Right atrium auricular region (tissue), 2 donors: ENCODE measurements around the gene C1orf21. TPM values are rescaled to one million over a fixed set of nuclear protein-coding genes. Genes with fewer than 3 reads are reported as not detected.

Experiments
- DNase-seq: peaks from one replicate; pipeline ENCODE4 v3.0.0-alpha.2; 2019; ENCODE audit warnings: low spot score
- H3K27ac ChIP-seq, 2 donors: fragments of 200-600 bp; sonication (generic); 1 replicate in 1 of 2; 2 replicates in 1 of 2; pipeline ENCODE4 v1.5.1; 2016 to 2019
- H3K27me3 ChIP-seq, 2 donors: fragments of 200-600 bp; sonication (generic); one replicate each; pipeline versions ENCODE4 v1.5.1 to v1.6.0; 2017 to 2019
- H3K36me3 ChIP-seq: fragments of 200-600 bp; sonication (generic); one replicate; pipeline ENCODE4 v1.5.1; 2016
- H3K4me1 ChIP-seq, 2 donors: fragments of 200-600 bp; sonication (generic); one replicate each; pipeline versions ENCODE4 v1.5.1 to v1.6.0; 2017 to 2019
- H3K4me3 ChIP-seq, 2 donors: fragments of 200-600 bp; sonication (generic); 1 replicate in 1 of 2; 2 replicates in 1 of 2; pipeline ENCODE4 v1.5.1; 2017 to 2019; ENCODE audit warnings: mild to moderate bottlenecking in 1 of 2, moderate library complexity in 1 of 2
- H3K9me3 ChIP-seq, 2 donors: fragments of 200-600 bp; sonication (generic); one replicate each; pipeline ENCODE4 v1.5.1; 2019
- total RNA-seq, 2 donors: library from RNA; depleted of rRNA; stranded (reverse); fragments of >200 nt; gene quantifications; one replicate each; pipeline ENCODE4 v1.1.0, GENCODE V29; 2016
- TF ChIP-seq, protein P1 (sequence below), 2 donors: fragments of 200-600 bp; sonication (generic); IDR thresholded peaks; one replicate each; pipeline ENCODE4 v1.5.1; 2019; ENCODE audit warnings: antibody characterized with exemption in 2 of 2

C1orf21 gene
- total RNA-seq, 2 donors from 2014 or later, result 49.4 to 78.5 TPM

DNA sequence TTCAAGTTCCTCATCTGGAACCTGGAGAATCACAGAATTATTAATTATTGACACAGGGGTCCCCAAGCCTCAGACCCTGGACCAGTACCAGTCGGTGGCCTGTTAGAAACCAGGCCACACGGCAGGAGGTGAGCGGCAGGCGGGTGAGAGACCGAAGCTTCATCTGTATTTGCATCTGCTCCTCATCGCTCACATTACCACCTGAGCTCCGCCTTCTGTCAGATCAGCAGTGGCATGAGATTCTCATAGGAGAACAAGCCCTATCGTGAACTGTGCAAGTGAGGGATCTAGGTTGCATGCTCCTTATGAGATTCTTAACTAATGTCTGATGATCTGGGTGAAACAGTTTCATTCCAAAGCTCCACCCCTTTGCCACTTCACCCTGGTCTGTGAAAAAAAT is 125.9 kb downstream of the C1orf21 start:
- H3K4me1 ChIP-seq, result peaks cover 0 to 34% of the 10 kb centered on the region in 2 donors
- H3K27me3 ChIP-seq, result no peaks in the 10 kb centered on the region
- no peak overlapping the region for H3K4me3 ChIP-seq
- no peak overlapping the region for H3K27ac ChIP-seq
- H3K36me3 ChIP-seq, result no peaks in the 10 kb centered on the region
- DNase-seq, result no peak
- no peaks in the 10 kb centered on the region for H3K9me3 ChIP-seq
- TF ChIP-seq, protein P1, sequence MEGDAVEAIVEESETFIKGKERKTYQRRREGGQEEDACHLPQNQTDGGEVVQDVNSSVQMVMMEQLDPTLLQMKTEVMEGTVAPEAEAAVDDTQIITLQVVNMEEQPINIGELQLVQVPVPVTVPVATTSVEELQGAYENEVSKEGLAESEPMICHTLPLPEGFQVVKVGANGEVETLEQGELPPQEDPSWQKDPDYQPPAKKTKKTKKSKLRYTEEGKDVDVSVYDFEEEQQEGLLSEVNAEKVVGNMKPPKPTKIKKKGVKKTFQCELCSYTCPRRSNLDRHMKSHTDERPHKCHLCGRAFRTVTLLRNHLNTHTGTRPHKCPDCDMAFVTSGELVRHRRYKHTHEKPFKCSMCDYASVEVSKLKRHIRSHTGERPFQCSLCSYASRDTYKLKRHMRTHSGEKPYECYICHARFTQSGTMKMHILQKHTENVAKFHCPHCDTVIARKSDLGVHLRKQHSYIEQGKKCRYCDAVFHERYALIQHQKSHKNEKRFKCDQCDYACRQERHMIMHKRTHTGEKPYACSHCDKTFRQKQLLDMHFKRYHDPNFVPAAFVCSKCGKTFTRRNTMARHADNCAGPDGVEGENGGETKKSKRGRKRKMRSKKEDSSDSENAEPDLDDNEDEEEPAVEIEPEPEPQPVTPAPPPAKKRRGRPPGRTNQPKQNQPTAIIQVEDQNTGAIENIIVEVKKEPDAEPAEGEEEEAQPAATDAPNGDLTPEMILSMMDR (IDR thresholded peaks at IDR 0.05), result no peak

DNA sequence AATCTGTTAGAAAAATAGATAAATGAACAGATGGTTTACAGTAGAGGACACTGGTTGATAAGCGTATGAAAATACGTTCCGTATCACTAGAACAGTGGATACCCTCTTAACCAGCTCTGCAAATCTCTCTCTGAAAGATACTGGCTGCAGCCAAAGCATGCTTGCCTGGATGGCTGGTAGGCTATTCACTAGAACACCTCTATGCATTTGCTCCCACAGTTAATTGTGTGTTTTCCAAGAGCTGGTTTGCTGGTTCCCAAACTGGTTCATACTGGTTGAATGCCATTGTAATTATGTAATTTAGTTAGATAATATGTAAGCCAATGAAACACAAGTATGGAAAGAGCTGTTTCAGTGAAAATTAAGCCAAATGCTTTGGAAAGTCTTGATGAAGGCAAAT is 126.6 kb downstream of the C1orf21 start:
- Histone ChIP-seq H3K27me3 (no peaks in the 10 kb centered on the region), H3K4me3 (no peak overlapping the region), H3K9me3 (no peaks in the 10 kb centered on the region), H3K27ac (peak overlapping the region in 1 of 2 donors; percentile 37), H3K36me3 (no peaks in the 10 kb centered on the region), H3K4me1 (peaks cover 0 to 34% of the 10 kb centered on the region in 2 donors)
- TF ChIP-seq, protein P1 (IDR thresholded peaks at IDR 0.05), result no peak
- no peak for DNase-seq

DNA sequence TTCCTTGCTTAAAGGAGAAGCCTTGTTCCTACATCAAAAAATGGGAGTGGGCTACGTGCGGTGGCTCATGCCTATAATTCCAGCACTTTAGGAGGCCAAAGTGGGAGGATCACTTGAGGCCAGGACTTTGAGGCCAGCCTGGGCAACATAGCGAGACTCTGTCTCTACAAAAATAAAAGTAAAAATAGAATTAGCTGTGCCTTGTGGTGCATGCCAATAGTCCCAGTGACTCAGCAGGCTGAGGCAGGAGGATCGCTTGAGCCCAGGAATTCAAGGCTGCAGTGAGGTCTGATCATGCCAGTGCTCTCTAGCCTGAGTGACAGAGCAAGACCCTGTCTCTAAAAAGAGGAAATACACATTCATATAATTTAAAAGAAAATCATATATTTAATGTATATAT is 127.1 kb downstream of the C1orf21 start:
- Histone ChIP-seq H3K4me1 (peaks cover 0 to 28% of the 10 kb centered on the region in 2 donors), H3K36me3 (no peaks in the 10 kb centered on the region), H3K9me3 (no peaks in the 10 kb centered on the region), H3K27ac (peak overlapping the region in 1 of 2 donors; percentile 37), H3K27me3 (no peaks in the 10 kb centered on the region), H3K4me3 (no peak overlapping the region)
- TF ChIP-seq, protein P1 (IDR thresholded peaks at IDR 0.05), result no peak
- DNase-seq, result no peak

DNA sequence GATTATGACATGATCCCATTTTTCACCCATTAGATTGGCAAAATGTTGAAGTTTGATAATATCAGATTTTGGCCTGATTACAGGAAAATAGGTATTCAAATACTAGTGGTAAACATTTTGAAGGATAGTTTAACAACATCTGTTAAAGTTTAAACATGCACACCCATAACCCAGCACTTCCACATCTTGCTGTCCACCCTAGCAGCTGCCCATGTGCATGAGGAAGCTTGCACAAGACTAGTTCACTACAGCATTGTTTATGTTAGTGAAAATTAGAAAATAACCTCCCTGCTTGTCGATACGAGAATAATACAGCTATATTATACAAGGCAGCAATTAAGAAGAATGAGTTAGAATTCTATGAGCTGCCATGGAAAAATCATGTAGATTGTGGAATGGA is 127.6 kb downstream of the C1orf21 start:
- H3K4me1 ChIP-seq, result peaks cover 0 to 25% of the 10 kb centered on the region in 2 donors
- TF ChIP-seq, protein P1 (IDR thresholded peaks at IDR 0.05), result no peak
- H3K4me3 ChIP-seq, result no peak overlapping the region
- no peak for DNase-seq
- no peaks in the 10 kb centered on the region for H3K27me3 ChIP-seq
- no peaks in the 10 kb centered on the region for H3K9me3 ChIP-seq
- H3K27ac ChIP-seq, result peak overlapping the region in 1 of 2 donors; percentile 3
- no peaks in the 10 kb centered on the region for H3K36me3 ChIP-seq

DNA sequence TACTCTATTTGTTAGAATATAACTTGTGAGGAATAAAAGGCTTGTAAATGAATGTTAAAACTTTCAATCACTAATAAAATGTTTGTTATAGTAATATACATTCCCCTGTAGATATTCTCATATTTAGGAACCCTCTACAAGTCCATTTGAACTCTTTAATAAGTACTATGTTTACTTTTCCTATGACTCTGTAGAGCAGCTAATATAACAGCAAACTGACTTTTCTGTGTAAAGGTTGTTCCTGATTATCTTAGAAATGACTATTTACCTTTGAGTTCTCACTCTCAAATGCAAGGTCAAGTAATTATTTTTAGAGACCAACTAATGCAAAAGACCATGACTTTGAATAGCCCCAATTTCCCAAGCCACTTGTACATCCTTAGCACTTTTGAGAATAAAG is 130.3 kb downstream of the C1orf21 start:
- Histone ChIP-seq H3K4me3 (no peak overlapping the region), H3K27ac (no peak overlapping the region)
- TF ChIP-seq, protein P1 (IDR thresholded peaks at IDR 0.05), result no peak

DNA sequence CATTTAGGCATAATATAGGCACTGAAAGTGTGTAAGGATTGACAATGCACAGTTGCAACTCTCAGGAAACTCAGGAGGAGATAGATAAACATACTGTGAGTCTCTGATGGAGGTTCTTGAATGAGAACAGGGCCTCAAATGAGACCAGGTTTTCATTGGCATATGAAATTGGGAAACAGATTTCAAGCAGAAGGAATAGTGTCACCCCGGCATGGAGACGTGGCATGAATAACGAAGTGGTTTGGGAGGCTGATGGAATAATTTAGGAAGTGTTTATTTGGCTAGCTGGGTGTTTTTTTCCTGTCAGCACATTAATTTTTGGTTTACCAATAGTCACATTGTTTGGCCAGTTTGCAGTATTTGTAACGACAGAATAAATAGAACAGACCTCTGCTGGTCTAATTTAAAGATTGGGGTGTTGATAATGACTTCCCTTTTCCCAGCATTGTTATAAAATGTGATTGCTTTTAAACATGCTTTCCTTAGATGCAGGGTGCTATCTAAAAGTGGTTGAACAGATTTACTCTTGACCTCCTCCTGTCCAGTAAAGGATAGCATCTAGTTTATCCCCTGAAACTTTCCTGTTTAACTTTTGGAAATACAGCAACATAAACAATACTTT is 132.0 kb downstream of the C1orf21 start:
- Histone ChIP-seq H3K4me1 (peaks cover 0 to 13% of the 10 kb centered on the region in 2 donors), H3K27me3 (no peaks in the 10 kb centered on the region), H3K27ac (peak overlapping the region in 1 of 2 donors; percentile 25), H3K36me3 (no peaks in the 10 kb centered on the region), H3K9me3 (no peaks in the 10 kb centered on the region), H3K4me3 (no peak overlapping the region)
- no peak for DNase-seq
- TF ChIP-seq, protein P1 (IDR thresholded peaks at IDR 0.05), result no peak

More for the DNA sequence above, 130.3 kb downstream of the C1orf21 start:
- Histone ChIP-seq H3K9me3 (no peaks in the 10 kb centered on the region), H3K27me3 (no peaks in the 10 kb centered on the region), H3K4me1 (peaks cover 0 to 21% of the 10 kb centered on the region in 2 donors), H3K36me3 (no peaks in the 10 kb centered on the region)
- no peak for DNase-seq
